ENCODE data around the gene ADCYAP1R1. TPM values are rescaled to one million over a fixed set of nuclear protein-coding genes. Genes with fewer than 3 reads are reported as not detected.

The ADCYAP1R1 gene
- polyA plus RNA-seq, 3 donors, result not detected

DNA sequence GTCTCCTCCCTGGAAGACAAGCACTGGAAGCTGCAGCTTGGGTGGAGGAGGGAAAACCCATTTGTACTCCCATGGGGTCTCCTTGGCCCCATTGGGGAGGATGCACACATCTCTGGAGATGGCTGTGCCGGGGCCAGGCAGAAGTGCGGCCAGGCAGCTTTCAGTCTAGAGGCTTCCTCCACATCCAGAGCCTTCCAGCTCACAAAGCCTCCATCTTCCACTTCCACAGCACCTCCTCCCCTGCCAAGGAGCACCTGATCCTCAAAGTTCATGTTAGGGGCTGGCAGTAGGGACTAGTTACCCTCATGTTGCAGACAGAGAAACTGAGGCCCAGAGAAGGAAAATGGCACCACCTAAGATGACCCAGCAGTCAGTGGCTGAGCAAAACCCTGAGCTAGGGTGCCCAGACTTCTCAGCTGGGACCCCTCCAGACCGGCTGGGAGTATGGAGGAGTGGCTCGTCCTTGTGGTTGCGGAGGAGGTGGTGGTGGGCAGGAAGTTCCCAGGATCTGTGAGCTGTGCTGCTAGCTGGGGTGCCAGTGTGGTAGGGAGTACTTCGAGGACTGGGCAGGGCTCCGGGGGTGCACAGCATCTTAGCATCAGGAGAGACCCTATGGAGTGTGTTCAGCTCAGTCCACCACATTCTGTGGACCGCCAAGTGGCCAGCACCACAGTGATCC, 44.2 kb downstream of the ADCYAP1R1 start:
- Histone ChIP-seq H3K9ac (ENCODE audit: insufficient read depth, low read length, poor library complexity, severe bottlenecking) (no peak overlapping the region), H3K4me2 (replicated peaks; ENCODE audit: extremely low read depth, low read length, poor library complexity, severe bottlenecking) (no peak overlapping the region), H3K27me3 (ENCODE audit: control insufficient read depth in 2 of 2, insufficient read depth in 2 of 2, low read length in 2 of 2) (no peaks in the 10 kb centered on the region), H2AFZ (ENCODE audit: insufficient read depth, low read depth, low read length, poor library complexity, severe bottlenecking) (no peak overlapping the region), H3K4me3 (replicated peaks in 1 of 3; ENCODE audit: low read depth in 2 of 3, low read length in 3 of 3) (no peak overlapping the region), H3K79me2 (ENCODE audit: insufficient read depth, low read length) (no peaks in the 10 kb centered on the region), H3K9me3 (replicated peaks in 1 of 2; ENCODE audit: control insufficient read depth in 1 of 2, insufficient read depth in 1 of 2, low read length in 2 of 2) (no peaks in the 10 kb centered on the region), H3K27ac (ENCODE audit: low read depth in 1 of 2, low read length in 2 of 2) (no peak overlapping the region), H4K20me1 (ENCODE audit: insufficient read depth, low read length) (no peaks in the 10 kb centered on the region), H3K4me1 (ENCODE audit: control insufficient read depth in 1 of 2, insufficient read depth in 2 of 2, low read length in 2 of 2) (no peaks in the 10 kb centered on the region), H3K36me3 (replicated peaks in 1 of 2; ENCODE audit: control insufficient read depth in 1 of 2, insufficient read depth in 2 of 2, low read length in 2 of 2) (no peaks in the 10 kb centered on the region)
- WGBS (ENCODE audit: insufficient coverage), result 70% methylated on average over 7 of the region's 8 CpGs
- H3K4me1 Mint-ChIP-seq, result no peaks in the 10 kb centered on the region
- no peak for DNase-seq
- TF ChIP-seq, protein P1, sequence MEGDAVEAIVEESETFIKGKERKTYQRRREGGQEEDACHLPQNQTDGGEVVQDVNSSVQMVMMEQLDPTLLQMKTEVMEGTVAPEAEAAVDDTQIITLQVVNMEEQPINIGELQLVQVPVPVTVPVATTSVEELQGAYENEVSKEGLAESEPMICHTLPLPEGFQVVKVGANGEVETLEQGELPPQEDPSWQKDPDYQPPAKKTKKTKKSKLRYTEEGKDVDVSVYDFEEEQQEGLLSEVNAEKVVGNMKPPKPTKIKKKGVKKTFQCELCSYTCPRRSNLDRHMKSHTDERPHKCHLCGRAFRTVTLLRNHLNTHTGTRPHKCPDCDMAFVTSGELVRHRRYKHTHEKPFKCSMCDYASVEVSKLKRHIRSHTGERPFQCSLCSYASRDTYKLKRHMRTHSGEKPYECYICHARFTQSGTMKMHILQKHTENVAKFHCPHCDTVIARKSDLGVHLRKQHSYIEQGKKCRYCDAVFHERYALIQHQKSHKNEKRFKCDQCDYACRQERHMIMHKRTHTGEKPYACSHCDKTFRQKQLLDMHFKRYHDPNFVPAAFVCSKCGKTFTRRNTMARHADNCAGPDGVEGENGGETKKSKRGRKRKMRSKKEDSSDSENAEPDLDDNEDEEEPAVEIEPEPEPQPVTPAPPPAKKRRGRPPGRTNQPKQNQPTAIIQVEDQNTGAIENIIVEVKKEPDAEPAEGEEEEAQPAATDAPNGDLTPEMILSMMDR (IDR thresholded peaks at IDR 0.05), result no peak
- intact Hi-C loops (cut with micrococcal nuclease), result no loop called here
- peaks cover 5 to 8% (median 6%) of the 10 kb centered on the region in 3 donors for H3K27me3 Mint-ChIP-seq (ENCODE audit: low read depth in 3 of 3)
- peaks cover 0 to 2% (median 0%) of the 10 kb centered on the region in 7 donors for H3K9me3 Mint-ChIP-seq
- no peak overlapping the region for H3K27ac Mint-ChIP-seq
- H3K36me3 Mint-ChIP-seq, result no peaks in the 10 kb centered on the region
- no peak overlapping the region for H3K4me3 Mint-ChIP-seq

DNA sequence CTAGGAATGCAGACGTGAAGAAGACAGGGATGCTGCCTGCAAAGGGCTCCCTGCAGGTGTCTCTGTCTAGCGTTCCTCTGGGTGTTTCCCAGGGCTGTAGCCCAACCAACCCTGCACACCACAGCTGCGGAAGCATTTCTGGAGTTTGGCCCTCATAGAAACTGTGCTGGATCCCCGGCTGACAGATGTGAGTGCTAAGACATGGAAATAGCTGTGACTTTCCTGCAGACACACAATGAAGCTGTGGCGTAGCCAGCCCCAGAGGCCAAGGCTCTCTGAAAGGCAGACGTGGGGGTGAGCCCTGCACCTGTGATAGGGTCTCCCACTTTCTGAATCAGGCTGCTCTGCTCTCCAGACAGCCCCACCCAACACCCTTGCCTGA, 44.8 kb downstream of the ADCYAP1R1 start:
- Histone ChIP-seq H2AFZ (ENCODE audit: insufficient read depth, low read depth, low read length, poor library complexity, severe bottlenecking) (no peak overlapping the region), H3K9ac (ENCODE audit: insufficient read depth, low read length, poor library complexity, severe bottlenecking) (no peak overlapping the region), H3K9me3 (replicated peaks in 1 of 2; ENCODE audit: control insufficient read depth in 1 of 2, insufficient read depth in 1 of 2, low read length in 2 of 2) (no peaks in the 10 kb centered on the region), H3K4me1 (ENCODE audit: control insufficient read depth in 1 of 2, insufficient read depth in 2 of 2, low read length in 2 of 2) (no peaks in the 10 kb centered on the region), H3K4me2 (replicated peaks; ENCODE audit: extremely low read depth, low read length, poor library complexity, severe bottlenecking) (no peak overlapping the region), H3K36me3 (replicated peaks in 1 of 2; ENCODE audit: control insufficient read depth in 1 of 2, insufficient read depth in 2 of 2, low read length in 2 of 2) (no peaks in the 10 kb centered on the region), H3K27ac (ENCODE audit: low read depth in 1 of 2, low read length in 2 of 2) (no peak overlapping the region), H3K27me3 (ENCODE audit: control insufficient read depth in 2 of 2, insufficient read depth in 2 of 2, low read length in 2 of 2) (no peaks in the 10 kb centered on the region), H3K79me2 (ENCODE audit: insufficient read depth, low read length) (no peaks in the 10 kb centered on the region), H3K4me3 (replicated peaks in 1 of 3; ENCODE audit: low read depth in 2 of 3, low read length in 3 of 3) (no peak overlapping the region), H4K20me1 (ENCODE audit: insufficient read depth, low read length) (no peaks in the 10 kb centered on the region)
- Mint-ChIP-seq H3K4me1 (no peaks in the 10 kb centered on the region), H3K9me3 (peaks cover 0 to 2% (median 0%) of the 10 kb centered on the region in 7 donors), H3K36me3 (no peaks in the 10 kb centered on the region), H3K27ac (no peak overlapping the region), H3K4me3 (no peak overlapping the region), H3K27me3 (ENCODE audit: low read depth in 3 of 3) (peaks cover 5 to 8% (median 8%) of the 10 kb centered on the region in 3 donors)
- 78% methylated on average over 5 of the region's 6 CpGs for WGBS (ENCODE audit: insufficient coverage)
- intact Hi-C loops (cut with micrococcal nuclease), result no loop called here
- DNase-seq, result no peak
- TF ChIP-seq, protein P1 (IDR thresholded peaks at IDR 0.05), result no peak
